Astrocyte (in vitro differentiated cells and primary cell): ENCODE measurements around the gene RNU11. TPM values are rescaled to one million over a fixed set of nuclear protein-coding genes. Genes with fewer than 3 reads are reported as not detected.
"Not testable (repeated sequence)": the region's sequence is repeated elsewhere in the genome, so short reads cannot be mapped to it uniquely, and the experiment has no call there.

Experiments
- DNase-seq: peaks from one replicate; pipeline ENCODE4 v3.0.0-alpha.2; 2010; ENCODE audit warnings: low read depth
- FAIRE-seq: peaks from 2 replicates; lab custom pipeline; 2011; peaks lifted over from hg19 to GRCh38; lab: Jason Lieb, UNC
- H2AFZ ChIP-seq: 2 replicates; pipeline ENCODE4 v1.6.0; 2012; ENCODE audit warnings: low read depth, low read length, inconsistent platforms
- H3K27ac ChIP-seq: 2 replicates; pipeline ENCODE4 v1.5.1; 2011; ENCODE audit warnings: low read depth, low read length, inconsistent platforms
- H3K27me3 ChIP-seq: 2 replicates; pipeline ENCODE4 v1.6.0; 2011; ENCODE audit warnings: low read length, inconsistent platforms; ENCODE audit not compliant: insufficient read depth
- H3K36me3 ChIP-seq: 2 replicates; pipeline ENCODE4 v1.5.1; 2011; ENCODE audit warnings: low read length, inconsistent platforms; ENCODE audit not compliant: insufficient read depth
- H3K4me1 ChIP-seq: 2 replicates; pipeline ENCODE4 v1.5.1; 2011; ENCODE audit warnings: low read length, inconsistent platforms; ENCODE audit not compliant: insufficient read depth
- H3K4me2 ChIP-seq: 2 replicates; pipeline ENCODE4 v1.6.0; 2012; ENCODE audit warnings: low read length, inconsistent platforms
- H3K4me3 ChIP-seq: 2 replicates; pipeline ENCODE4 v1.5.1; 2011; ENCODE audit warnings: low read depth, mild to moderate bottlenecking, low read length, inconsistent platforms; ENCODE audit not compliant: insufficient read depth
- H3K79me2 ChIP-seq: 2 replicates; pipeline ENCODE4 v1.6.0; 2012; ENCODE audit warnings: mild to moderate bottlenecking, low read length, inconsistent platforms; ENCODE audit not compliant: insufficient read depth
- H3K9ac ChIP-seq: 2 replicates; pipeline ENCODE4 v1.6.0; 2012; ENCODE audit warnings: mild to moderate bottlenecking, low read length, inconsistent platforms
- H3K9me3 ChIP-seq: 2 replicates; pipeline ENCODE4 v1.5.1; 2012; ENCODE audit warnings: low read depth, mild to moderate bottlenecking, low read length, inconsistent platforms; ENCODE audit not compliant: insufficient read depth
- H4K20me1 ChIP-seq: 2 replicates; pipeline ENCODE4 v1.6.0; 2012; ENCODE audit warnings: low read length, inconsistent platforms; ENCODE audit not compliant: insufficient read depth
- H3K27ac Mint-ChIP-seq: one replicate; pipeline ENCODE4 v1.8.0; 2021; ENCODE audit warnings: mild to moderate bottlenecking, mixed read lengths; ENCODE audit not compliant: unreplicated experiment
- H3K27me3 Mint-ChIP-seq: one replicate; pipeline ENCODE4 v1.8.0; 2021; ENCODE audit warnings: low read depth, mixed read lengths; ENCODE audit not compliant: unreplicated experiment
- H3K36me3 Mint-ChIP-seq: one replicate; pipeline ENCODE4 v1.8.0; 2021; ENCODE audit warnings: low read depth, mixed read lengths; ENCODE audit not compliant: unreplicated experiment
- H3K4me1 Mint-ChIP-seq: one replicate; pipeline ENCODE4 v1.8.0; 2021; ENCODE audit warnings: low read depth, mixed read lengths; ENCODE audit not compliant: unreplicated experiment
- H3K4me3 Mint-ChIP-seq: one replicate; pipeline ENCODE4 v1.8.0; 2021; ENCODE audit warnings: mild to moderate bottlenecking, moderate library complexity, mixed read lengths; ENCODE audit not compliant: unreplicated experiment
- H3K9me3 Mint-ChIP-seq: one replicate; pipeline ENCODE4 v1.8.0; 2021; ENCODE audit warnings: mild to moderate bottlenecking, mixed read lengths; ENCODE audit not compliant: unreplicated experiment
- CTCF ChIP-seq: IDR thresholded peaks from 2 replicates; pipeline ENCODE4 v1.5.1; 2011; ENCODE audit warnings: low read depth, mild to moderate bottlenecking, inconsistent platforms, low read length, moderate library complexity; ENCODE audit not compliant: insufficient read depth
- EZH2 ChIP-seq: IDR thresholded peaks from 2 replicates; pipeline ENCODE4 v1.6.1; 2012; ENCODE audit warnings: mild to moderate bottlenecking, low read length, inconsistent platforms; ENCODE audit not compliant: insufficient read depth
- total RNA-seq: library from RNA; stranded (reverse); gene quantifications from 2 replicates; pipeline ENCODE4 v1.2.1, GENCODE V29; 2021

RNU11 gene
- total RNA-seq, 1 donor from 2014 or later, result not detected

DNA sequence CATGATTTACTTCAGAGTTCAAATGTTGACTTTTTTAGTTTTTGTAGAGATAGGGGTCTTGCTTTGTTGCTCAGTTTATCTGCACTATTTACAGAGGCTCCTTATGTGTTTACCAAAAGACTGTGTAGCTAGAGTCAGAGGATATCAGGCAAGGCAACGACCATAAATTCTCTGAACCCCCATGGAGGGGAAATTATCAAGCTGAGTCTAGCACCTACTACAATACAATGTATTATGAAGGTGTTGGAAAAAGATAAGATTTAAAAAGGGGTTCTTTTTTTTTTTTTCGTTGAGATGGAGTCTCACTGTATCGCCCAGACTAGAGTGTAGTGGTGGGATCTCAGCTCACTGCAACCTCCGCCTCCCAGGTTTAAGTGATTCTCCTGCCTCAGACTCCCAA lies 36.5 kb downstream of the RNU11 start:
- no peak for FAIRE-seq
- no peaks in the 10 kb centered on the region for H4K20me1 ChIP-seq
- no peak for TF ChIP-seq CTCF
- TF ChIP-seq EZH2, result no peak
- Mint-ChIP-seq H3K36me3 (peaks cover 15% of the 10 kb centered on the region), H3K4me1 (no peaks in the 10 kb centered on the region), H3K27me3 (no peaks in the 10 kb centered on the region), H3K9me3 (no peaks in the 10 kb centered on the region), H3K27ac (no peak overlapping the region), H3K4me3 (no peak overlapping the region)
- no peak overlapping the region for H3K27ac ChIP-seq
- no peak for DNase-seq
- no peaks in the 10 kb centered on the region for H3K36me3 ChIP-seq
- no peak overlapping the region for H3K4me2 ChIP-seq
- no peaks in the 10 kb centered on the region for H3K27me3 ChIP-seq
- no peaks in the 10 kb centered on the region for H3K9me3 ChIP-seq
- no peak overlapping the region for H2AFZ ChIP-seq
- no peak overlapping the region for H3K9ac ChIP-seq
- H3K4me3 ChIP-seq, result no peak overlapping the region
- H3K79me2 ChIP-seq, result peaks cover 8% of the 10 kb centered on the region
- no peaks in the 10 kb centered on the region for H3K4me1 ChIP-seq

GRCh38 chr1:28691627-28692026 lies 43.2 kb downstream of the RNU11 start:
- H3K27me3 Mint-ChIP-seq, H3K27ac ChIP-seq, H3K27ac Mint-ChIP-seq, H3K4me1 ChIP-seq, H3K4me3 Mint-ChIP-seq, H3K4me3 ChIP-seq, H3K9ac ChIP-seq, H4K20me1 ChIP-seq, H3K9me3 Mint-ChIP-seq, H3K4me2 ChIP-seq, H3K36me3 Mint-ChIP-seq, H3K9me3 ChIP-seq, FAIRE-seq, H3K27me3 ChIP-seq, DNase-seq, H3K79me2 ChIP-seq, H3K4me1 Mint-ChIP-seq, H2AFZ ChIP-seq: not testable (repeated sequence)
- peaks cover 16% of the 10 kb centered on the region for H3K36me3 ChIP-seq

Other genes with a start within 250 kb of the RNU11 start
- 21.8 and 23.7 TPM in 2 replicates for gene RCC1, start 142.6 kb upstream of the RNU11 start, total RNA-seq
- gene TRNAU1AP, start 95.5 kb upstream of the RNU11 start, total RNA-seq, result 20.5 and 21.7 TPM in 2 replicates
- 1.2 and 2.1 TPM in 2 replicates for gene RAB42, start 56.3 kb upstream of the RNU11 start, total RNA-seq
- gene TAF12, start 5.5 kb upstream of the RNU11 start, total RNA-seq, result 25.9 and 26.8 TPM in 2 replicates
- 11.9 and 12.6 TPM in 2 replicates for gene GMEB1, start 20.2 kb downstream of the RNU11 start, total RNA-seq
- gene YTHDF2, start 88.3 kb downstream of the RNU11 start, total RNA-seq, result 91.3 and 97.5 TPM in 2 replicates
- gene OPRD1, start 163.6 kb downstream of the RNU11 start, total RNA-seq, result 0.79 and 1.2 TPM in 2 replicates